Stimulated activated CD4-positive, alpha-beta T cell treated with anti-CD3 and anti-CD28 coated beads, Interleukin-2, amount 100 ng/mL, for 48 hours (primary cell): Measurements from ENCODE around the gene SMIM24.
A peak's percentile ranks its signal among the peaks of the same experiment; 100 is the strongest.
"Not testable (repeated sequence)": the region's sequence is repeated elsewhere in the genome, so short reads cannot be mapped to it uniquely, and the experiment has no call there.

ENCODE experiments used
- DNase-seq, 2 donors: peaks; one replicate each; pipeline ENCODE4 v3.0.0-alpha.2; 2020

The SMIM24 gene

DNA sequence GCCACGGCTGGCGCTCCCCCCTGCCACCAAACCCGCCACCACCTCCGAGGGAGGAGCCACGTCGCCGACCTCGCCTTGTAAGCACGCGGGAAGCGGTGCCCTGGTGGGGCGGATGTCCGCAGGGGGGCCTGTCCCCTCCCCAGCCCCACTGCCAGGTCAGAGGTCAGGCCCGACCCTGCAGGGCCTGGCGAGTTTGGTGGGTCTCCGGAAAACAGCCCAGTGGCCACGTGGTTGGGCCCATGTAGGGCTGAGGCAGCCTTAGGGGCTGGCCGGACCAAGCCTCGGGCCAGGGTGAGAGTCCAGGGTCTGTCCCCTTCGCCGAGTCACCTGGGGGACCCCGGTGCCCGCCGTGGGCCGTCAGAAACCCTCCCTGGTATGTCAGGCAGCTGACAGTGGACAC is 26.5 kb downstream of the SMIM24 start:
- no peak for DNase-seq

DNA sequence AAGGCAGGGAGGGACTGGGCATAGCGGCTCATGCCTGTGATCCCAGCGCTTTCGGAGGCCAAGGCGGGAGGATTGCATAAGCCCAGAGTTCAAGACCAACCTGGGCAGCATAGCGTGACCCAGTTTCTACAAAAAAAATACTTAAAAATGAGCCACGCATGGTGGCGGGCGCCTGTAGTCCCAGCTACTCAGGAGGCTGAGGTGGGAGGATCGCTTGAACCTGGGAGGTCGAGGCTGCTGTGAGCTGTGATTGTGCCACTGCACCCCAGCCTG is 27.4 kb downstream of the SMIM24 start:
- DNase-seq: not testable (repeated sequence)

DNA sequence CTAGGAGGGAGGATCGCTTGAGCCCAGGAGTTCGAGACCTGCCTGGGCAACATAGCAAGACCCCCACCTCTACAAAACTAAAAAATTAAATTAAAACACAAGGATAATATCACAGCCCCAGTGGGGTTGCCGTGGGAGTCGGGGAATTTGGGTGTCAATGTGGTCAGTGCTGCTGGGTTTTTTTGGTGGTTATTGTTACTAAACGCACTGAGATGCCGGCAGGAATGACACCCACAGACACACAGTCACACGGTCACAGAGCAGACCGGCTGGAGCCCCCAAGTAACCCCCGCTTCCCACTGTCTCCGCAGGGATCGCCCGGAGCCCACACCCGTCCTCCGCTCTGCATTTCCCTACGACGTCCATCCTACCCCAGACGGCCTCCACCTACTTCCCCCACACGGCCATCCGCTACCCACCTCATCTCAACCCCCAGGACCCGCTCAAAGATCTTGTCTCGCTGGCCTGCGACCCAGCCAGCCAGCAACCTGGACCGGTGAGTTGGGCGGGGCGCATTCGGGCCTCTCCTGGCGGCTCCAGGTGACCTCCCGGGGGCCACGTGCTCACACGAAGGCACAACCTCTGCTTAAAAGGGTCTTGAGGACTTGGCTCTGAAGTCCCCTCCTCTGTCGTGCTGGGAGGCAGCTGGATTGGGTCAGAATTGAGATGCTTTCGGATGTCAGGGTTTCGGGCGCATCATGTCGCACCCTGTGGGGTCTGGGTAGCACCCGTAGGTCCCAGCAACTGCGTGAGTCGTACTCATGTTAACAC is 28.0 kb downstream of the SMIM24 start:
- no peak for DNase-seq

DNA sequence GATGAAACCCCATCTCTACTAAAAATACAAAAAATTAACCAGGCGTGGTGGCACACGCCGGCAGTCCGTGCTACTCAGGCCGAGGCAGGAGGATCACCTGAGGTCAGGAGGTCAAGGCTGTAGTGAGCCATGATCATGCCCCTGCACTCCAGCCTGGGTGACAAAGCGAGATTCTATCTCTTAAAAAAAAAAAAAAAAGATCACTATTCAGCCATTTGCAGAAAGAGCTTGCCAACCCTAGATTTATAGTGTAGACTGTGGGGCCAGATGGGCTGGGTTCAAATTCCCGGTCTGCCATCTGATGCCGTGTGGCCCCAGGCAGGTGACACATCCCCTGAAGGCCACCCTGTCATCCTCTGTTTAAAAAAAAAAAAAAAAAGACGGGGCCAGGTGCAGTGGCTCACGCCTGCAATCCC is 28.9 kb downstream of the SMIM24 start:
- DNase-seq: no peak

DNA sequence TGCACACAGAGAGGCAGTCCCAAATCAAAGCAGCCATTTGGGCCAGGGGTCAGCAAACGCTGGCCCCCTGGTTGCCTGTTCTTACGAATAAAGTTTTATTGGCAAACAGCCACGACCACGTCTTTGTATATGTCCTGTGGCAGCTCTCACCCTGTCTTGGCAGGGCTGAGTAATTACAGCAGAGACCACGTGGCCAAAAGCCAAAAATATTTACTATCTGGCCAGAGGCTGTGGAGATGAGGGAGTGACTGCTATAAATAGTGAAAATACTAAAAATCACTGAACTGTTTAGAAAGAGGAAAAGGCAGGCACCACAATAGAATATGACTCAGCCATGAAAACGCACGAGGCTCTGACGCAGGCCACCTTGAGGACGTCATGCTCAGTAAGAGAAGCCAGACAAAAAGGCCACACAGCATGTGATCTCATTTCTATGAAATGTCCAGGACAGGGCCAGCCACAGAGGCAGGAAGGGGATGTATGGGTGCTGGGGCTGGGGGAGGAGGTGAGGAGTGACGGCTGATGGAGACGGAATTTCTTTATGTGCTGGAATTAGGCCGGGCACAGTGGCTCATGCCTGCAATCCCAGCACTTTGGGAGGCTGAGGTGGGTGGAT is 29.4 kb downstream of the SMIM24 start:
- DNase-seq: no peak

DNA sequence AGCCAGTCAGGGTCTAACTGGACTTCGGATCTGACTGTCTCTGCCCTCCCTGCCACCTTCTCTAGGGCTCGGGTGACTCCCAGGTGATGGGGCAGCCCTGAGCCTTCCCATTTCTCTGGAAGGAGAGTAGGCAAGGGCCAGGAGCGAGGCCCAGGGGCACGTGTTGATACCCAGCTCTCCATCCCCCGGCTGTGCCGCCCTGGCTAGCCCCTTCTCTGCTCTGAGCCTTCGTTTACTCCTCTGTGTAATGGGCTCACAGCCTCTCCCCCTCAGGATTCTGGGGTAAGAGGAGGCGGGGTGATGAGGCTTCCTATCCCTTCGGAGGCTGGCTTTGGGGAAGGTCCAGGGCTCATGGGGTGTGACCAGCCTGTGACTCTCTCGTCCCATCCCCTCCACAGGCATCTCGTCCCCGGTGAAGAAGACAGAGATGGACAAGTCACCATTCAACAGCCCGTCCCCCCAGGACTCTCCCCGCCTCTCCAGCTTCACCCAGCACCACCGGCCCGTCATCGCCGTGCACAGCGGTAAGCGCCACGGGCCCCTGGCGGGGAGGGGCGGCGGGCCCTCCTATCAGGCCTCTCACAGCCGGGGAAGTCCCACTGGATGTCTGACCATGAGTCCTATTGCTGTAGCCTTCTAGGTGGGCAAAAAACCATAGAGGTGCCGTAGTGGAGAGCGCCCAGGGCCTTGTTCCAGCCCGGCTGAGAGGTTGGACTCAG is 31.6 kb downstream of the SMIM24 start:
- no peak for DNase-seq

DNA sequence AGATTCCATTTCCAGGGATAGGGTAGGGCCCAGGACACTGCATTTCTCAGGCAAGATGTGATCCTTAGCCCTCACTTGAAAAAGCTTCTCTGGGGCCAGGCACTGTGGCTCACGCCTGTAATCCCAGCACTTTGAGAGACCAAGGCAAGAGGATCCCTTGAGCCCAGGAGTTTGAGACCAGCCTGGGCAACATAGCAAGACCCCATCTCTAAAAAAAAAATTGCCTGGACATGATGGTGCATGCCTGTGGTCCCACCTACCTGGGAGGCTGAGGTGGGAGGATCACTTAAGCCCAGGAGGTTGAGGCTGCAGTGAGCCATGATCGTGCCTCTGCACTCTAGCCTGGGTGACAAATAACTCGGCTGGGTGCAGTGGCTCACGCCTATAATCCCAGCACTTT is 33.7 kb downstream of the SMIM24 start:
- DNase-seq: not testable (repeated sequence)

DNA sequence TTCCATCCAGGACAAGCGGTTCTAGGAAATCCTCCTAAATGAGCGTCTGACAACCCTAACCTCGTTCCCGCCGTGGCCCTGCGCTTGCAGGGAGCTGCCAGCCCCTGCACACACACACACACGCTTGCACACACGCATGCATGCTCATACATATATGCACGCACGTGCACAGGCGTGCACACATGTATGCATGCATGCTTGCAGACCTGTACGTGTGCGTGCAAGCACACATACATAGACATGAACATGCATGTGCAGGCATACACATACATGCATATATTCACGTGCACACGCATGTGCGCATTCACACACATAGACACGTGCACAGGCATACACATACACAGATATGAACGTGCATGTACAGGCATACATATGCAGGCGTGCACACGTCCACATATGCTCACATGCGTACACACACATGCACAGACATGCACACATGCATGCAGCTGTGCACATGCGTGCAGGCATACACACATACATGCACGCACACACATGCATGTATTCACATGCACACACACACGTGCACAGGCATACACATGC is 35.6 kb downstream of the SMIM24 start:
- DNase-seq: no peak

DNA sequence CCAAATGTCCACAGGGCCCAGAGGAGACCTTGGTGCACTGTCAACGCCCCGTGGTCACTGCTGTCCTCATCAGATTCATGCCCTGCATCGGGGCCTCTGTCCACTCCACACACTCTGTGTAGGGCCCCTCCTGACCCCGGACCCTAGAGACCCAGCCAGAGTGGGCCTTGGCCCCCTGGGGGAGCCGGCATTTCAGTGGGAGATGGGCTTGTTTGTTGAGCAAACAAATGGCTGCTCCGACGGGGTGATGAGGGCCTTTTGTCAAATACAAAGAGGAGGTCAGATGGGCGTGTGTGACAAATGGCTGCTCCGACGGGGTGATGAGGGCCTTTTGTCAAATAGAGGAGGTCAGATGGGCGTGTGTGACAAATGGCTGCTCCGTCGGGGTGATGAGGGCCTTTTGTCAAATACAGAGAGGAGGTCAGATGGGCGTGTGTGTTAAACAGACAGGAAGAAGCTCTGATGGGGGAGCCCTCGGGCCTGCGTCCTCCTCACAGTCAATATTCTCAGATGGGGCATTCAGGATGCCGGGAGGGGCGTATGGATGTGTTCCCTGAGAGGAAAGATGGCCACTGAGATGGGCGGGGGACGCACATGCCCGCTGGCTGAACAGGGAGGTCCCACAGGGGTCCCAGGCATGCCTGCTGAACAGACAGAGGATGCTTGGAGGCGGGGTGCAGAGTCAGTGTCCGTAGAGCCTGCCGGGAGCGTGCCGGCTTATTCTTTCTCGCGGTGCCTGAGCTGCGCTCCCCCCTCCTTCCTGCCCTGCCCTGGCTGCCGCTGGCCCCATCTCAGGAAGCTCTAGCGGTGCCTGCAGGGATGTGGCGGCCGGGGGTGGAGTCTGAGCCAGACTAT is 36.3 kb downstream of the SMIM24 start:
- no peak for DNase-seq

DNA sequence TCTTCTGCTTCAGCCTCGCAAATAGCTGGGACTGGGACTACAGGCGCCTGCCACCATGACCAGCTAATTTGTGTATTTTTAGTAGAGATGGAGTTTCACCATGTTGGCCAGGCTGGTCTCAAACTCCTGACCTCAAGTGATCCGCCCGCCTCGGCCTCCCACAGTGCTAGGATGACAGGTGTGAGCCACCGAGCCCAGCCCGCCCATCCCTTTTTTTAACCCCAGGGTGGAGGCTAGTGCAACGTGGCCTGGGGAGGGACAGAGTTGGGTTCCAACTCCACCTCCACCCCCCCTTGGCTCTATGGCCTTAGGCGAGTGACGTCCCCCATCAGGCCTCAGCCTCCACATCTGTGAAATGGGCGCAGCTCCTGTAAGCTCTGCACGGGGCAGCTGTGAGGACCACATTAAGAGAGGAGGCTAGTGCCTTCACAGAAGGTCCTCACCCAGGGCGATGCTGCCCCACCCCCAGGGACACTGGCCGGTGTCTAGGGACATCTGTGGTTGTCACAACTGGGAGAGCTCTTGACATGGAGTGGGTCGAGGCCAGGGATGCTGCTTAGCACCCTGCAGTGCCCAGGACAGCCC is 37.7 kb downstream of the SMIM24 start:
- no peak for DNase-seq

DNA sequence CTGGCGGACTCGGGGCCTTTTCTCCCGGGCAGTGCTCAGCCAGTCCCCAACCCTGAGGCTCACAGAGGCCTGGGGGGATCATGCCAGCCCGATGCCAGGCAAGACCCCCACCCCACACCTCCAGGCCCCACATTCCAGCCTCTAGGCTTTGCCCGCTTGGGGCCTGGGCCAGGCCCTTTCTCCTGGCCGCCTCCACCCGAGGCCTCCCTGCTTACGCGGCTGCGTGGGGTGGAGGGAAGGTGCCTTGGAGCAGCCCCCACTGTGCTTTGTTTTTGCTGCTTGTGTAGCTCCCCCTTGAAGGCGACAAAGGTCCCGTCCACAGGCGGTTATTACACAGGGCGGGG is 38.4 kb downstream of the SMIM24 start:
- no peak for DNase-seq

DNA sequence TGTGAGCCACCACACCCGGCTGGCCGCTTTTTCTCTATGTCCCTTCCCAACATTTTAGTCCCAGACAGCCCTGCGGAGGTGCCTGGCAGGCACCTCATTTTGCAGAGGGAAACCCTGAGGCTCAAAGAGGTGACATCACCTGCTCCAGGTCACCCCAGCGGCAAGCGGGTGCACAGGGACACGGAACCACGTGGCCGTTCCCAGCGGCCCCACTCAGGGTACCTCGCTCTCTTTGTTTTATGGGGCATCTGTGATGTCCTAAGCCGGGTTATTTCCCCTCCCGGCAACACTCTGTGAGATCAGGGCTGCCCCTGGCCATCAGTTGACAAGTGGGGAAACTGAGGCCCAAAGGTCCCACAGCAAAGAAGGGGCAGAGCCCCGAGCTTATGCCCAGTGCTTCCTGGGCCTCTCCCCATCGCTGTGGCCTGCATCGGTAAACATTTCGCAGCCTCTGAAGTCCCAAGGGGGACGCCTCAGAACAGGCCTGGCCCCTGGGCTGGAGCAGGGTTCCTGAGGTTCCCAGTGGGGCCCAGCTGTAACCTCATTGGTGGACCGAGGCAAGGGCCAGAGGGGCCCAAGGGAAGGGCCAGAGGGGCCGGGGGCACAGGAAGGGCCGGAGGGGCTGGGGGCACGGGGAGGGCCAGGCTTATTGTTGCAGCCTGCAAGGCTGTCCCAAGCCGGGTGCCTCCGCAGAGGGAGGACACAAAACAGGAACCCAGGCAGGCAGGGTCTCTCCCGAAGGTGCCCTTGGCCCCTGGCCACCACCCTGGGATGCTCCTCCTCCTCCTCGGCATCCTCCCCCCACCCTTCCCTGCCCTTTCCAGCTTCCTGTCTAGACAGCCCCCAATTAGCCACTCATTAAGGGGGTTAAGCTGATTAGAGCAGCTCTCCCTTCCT is 39.0 kb downstream of the SMIM24 start:
- DNase-seq: no peak

DNA sequence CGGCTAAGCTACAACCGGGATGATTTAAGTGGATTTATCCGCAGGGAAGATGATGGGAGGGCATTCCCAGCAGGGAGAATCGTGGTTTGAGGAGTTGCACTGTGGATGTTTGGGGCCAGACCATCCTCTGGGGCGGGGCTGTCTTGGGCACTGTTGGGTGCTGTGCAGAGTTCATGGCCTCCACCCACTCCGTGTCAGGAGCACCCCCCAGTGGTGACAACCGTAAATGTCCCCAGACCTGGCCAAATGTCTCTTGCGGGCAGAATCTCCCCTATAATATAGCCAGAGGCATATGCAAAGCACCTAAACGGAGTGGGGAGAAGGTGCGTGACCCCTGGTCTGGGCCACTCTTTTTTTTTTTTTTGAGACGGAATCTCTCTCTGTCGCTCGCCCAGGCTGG is 40.2 kb downstream of the SMIM24 start:
- peak; percentile 50 to 51 for DNase-seq

DNA sequence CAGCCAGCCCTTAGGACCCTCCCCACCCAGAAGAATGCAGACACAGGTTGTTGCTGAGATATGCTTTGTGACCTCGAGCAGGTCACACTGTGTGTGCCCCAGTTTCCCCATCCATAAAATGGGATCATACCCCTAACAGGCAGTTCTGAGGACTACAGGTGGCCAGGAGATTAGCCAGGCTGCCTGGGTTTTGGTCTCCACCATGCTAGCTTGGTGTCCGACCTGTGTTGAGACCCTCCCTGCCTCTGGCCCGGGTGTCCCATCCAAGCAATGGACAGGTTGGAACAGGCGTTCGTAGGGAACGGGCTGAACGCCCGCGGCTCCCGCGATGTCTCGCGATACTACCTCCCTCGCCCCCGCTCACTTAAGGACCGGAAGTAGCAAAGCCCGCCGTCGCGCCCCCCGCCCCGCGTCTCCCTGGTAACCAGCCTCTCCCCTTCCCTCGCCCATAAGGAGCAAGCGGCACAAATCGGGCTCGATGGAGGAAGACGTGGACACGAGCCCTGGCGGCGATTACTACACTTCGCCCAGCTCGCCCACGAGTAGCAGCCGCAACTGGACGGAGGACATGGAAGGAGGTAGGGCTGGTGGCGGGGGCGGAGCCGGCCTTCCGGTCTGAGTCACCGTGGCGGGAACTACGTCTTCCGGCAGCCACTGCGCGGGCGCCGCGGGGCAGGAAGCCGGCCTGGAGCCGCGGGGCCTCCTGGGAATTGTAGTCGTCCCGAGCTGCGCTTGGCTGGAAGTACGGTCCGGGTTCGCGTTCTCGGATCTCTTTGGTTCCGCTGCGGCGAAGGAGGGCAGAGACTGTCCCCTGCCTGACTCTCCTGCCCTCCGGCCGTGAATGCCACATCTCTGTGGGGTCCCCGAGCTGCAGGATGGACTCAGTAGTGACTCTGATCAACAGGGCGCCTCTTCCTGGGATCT is 45.4 kb downstream of the SMIM24 start:
- DNase-seq: peak; percentile 94 to 95

DNA sequence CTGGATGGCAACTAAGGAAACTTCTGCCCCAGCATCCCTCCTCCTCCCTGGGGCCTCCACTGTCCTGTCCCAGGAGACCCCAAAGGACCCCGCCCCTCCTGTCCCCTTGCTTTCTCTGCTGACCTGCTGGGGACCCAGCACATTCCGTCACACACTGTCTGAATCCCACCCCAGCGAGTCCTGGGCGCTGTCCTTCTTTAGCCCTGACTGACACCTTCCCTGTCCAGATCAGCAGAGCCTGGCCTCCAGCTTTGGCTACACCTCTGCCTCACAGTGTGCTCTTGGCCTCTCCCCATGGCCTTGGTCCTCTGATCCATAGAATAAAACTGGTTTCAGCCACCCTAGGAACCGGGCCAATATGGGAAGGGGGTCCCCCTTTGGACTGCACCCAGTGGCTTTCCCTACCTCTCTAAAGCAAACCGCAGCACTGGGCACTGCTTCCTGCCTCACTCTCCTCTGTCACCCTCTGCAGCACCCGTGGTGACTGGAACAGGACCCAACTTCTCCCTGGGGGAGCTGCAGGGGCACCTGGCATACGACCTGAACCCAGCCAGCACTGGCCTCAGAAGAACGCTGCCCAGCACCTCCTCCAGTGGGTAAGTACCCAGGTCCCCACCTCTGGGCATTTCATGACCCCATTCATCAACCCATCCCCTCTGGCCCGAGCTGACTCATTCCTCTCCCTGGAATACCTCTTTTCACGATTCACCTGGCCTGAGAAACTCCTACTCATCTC is 46.4 kb downstream of the SMIM24 start:
- DNase-seq: no peak

DNA sequence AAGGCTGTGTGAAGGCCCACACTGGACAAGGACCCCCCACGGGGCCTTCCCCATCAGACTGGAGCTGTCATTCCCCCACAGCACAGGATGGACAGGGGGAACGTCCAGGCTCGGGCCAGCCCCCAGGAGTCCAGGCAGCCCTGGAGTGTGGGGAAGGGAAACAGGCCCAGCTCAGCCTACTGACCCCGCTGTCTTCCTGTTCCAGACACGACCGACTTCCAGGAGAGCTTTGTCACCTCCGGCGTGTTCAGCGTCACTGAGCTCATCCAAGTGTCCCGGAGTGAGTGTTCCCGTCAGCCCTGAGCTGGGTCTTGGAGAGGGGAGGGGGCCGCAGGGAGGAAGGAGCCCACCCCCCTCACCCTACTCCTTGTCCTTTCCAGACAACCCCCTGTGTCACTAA is 47.0 kb downstream of the SMIM24 start:
- no peak for DNase-seq

DNA sequence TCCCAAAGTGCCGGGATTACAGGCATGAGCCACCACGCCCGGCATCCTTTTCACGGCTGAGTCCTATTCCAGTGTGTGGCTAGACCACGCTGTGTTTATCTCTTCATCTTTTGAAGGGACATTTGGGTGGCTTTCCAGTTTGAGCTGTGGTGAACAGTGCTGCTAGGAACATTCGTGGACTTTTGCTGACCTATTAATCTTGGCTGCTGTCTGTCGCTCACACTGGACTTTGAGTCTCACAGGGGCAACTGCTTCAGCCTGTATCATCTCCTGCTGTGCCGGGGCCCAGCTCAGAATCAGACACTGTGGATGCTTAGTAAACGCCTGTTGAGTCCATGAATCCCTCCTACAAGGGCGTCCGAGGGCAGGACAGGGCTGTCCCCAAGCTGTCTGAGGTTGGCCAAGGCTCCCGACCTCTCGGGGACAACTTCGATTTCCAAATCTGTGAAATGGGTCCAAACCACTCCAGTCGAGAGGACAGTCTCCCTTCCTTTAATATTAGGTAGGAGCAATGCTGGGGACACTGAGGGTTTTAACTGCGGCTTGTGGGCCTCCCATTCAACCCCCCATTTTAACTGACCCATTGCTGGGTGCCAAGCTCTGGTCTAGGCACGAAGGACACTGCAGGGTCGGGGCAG is 48.4 kb downstream of the SMIM24 start:
- no peak for DNase-seq

DNA sequence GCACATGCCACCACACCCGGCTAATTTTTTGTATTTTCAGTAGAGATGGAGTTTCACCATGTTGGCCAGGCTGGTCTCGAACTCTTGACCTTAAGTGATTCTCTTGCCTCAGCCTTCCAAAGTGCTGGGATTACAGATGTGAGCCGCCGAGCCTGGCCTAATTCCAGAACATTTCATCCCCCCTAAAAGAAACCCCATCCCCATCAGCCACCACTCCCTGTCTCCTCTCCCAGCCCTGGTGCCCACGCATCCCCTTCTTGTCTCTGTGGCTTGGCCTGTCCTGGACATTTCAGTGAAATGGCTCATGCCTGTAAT is 50.0 kb downstream of the SMIM24 start:
- not testable (repeated sequence) for DNase-seq

DNA sequence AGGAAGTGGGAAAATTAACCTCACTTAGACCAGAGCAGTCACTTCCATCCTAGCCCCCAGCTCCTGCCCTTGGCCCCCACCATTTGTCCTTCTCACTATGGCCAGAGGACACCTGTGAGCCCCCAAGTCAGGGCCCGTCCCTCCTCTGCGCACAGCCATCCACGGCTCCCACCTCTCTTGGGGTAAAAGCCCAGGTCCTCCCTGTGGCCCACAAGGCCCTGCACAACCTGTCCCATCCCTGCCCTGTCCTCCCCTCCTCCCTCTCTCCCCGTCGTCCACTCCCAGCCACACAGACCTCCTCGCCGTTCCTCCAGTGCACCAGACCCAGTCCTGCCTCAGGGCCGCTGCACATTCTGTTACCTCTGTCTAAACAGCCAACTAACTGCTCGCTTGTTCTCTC is 53.9 kb downstream of the SMIM24 start:
- no peak for DNase-seq
